A673 (cell line): ENCODE measurements around the gene ATP6V0C.

ENCODE experiments used
- CTCF ChIP-seq: fragments of 300-800, 200-600 bp; sonication (generic); conservative IDR thresholded peaks from 2 replicates; pipeline ENCODE4 v1.5.1; 2017; ENCODE audit warnings: low read depth, mild to moderate bottlenecking, antibody characterized with exemption, low read length, moderate library complexity, mixed read lengths
- EZH2 ChIP-seq: fragments of 200-600 bp; sonication (generic); IDR thresholded peaks from 2 replicates; pipeline ENCODE4 v1.6.1; 2017; ENCODE audit warnings: borderline replicate concordance, low read depth, mild to moderate bottlenecking, mixed read lengths, antibody characterized with exemption, low read length; ENCODE audit not compliant: poor library complexity, severe bottlenecking

DNA sequence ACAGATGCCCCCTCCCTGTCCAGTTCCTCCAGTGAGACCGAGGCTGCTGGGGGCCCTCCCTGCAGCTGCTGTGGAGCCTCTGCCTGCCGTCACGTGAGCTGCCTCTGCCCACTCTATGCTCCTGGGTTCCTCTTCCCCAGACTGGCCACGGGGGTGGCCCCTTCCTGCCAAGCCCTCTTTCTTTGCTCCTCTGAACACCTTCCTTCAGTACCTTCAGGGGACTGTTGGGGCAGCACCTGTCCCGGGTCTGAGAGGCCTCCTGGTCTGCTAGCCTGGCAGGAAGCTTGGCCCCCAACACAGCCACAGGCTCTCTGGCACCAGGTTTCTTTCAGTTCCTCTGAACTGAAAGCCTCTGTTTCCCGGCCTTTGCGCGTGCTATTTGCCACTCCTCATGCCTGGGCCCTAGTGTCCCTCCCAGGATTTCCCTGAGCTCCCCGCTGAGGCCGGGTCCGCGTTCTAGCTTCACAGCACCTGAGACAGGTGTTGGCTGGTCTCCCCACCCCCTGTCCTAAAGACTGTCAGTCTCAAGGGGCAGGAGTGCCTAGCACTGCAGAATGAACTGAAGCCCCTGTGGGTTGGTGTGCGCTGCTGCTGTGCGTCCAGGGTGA lies 6.6 kb upstream of the ATP6V0C start:
- TF ChIP-seq CTCF = no peak
- TF ChIP-seq EZH2 = no peak
